NT2/D1 (cell line): ENCODE measurements around the gene MRAP.

Experiments used
- DNase-seq: peaks from one replicate; pipeline ENCODE4 v3.0.0-alpha.2; 2011; ENCODE audit warnings: low read depth, low spot score
- H3K27me3 ChIP-seq: 2 replicates; pipeline ENCODE4 v1.6.0; 2011; ENCODE audit warnings: mild to moderate bottlenecking; ENCODE audit not compliant: insufficient read length, insufficient read depth
- H3K36me3 ChIP-seq: 2 replicates; pipeline ENCODE4 v1.6.1; 2011; ENCODE audit warnings: mild to moderate bottlenecking, low read length, mixed read lengths; ENCODE audit not compliant: insufficient read depth, insufficient read length
- H3K4me1 ChIP-seq: 2 replicates; pipeline ENCODE4 v1.5.1; 2011; ENCODE audit not compliant: insufficient read depth, insufficient read length
- H3K4me3 ChIP-seq: 2 replicates; pipeline ENCODE4 v1.5.1; 2011; ENCODE audit warnings: low read depth; ENCODE audit not compliant: insufficient read length
- H3K9ac ChIP-seq: 2 replicates; pipeline ENCODE4 v1.6.0; 2011; ENCODE audit warnings: low read depth; ENCODE audit not compliant: insufficient read length
- H3K9me3 ChIP-seq: 2 replicates; pipeline ENCODE4 v1.5.1; 2011; ENCODE audit warnings: mild to moderate bottlenecking, low read length; ENCODE audit not compliant: insufficient read depth
- SUZ12 ChIP-seq: IDR thresholded peaks from 2 replicates; pipeline ENCODE4 v1.6.1; 2011; ENCODE audit not compliant: insufficient read length, insufficient read depth; ENCODE audit errors: extremely low read depth
- YY1 ChIP-seq: IDR thresholded peaks from 2 replicates; pipeline ENCODE4 v1.6.1; 2011; ENCODE audit not compliant: insufficient read length, insufficient read depth
- ZNF274 ChIP-seq: IDR thresholded peaks from 2 replicates; pipeline ENCODE4 v1.6.1; 2011; ENCODE audit warnings: mild to moderate bottlenecking, low read depth, low read length

Gene MRAP

GRCh38 chr21:32316361-32317215 lies 17.9 kb downstream of the MRAP start:
- DNase-seq, result no peak
- H3K4me1 ChIP-seq, result peaks cover 9% of the 10 kb centered on the region
- peaks cover 99% of the 10 kb centered on the region for H3K36me3 ChIP-seq
- no peaks in the 10 kb centered on the region for H3K27me3 ChIP-seq
- TF ChIP-seq SUZ12, result no peak
- TF ChIP-seq YY1, result no peak
- no peak for TF ChIP-seq ZNF274
- no peaks in the 10 kb centered on the region for H3K9me3 ChIP-seq
- no peak overlapping the region for H3K4me3 ChIP-seq
- H3K9ac ChIP-seq, result no peak overlapping the region

- no peak for DNase-seq
- Histone ChIP-seq H3K27me3 (no peaks in the 10 kb centered on the region), H3K9ac (no peak overlapping the region), H3K36me3 (peaks cover 99% of the 10 kb centered on the region), H3K4me3 (no peak overlapping the region), H3K9me3 (no peaks in the 10 kb centered on the region), H3K4me1 (peaks cover 9% of the 10 kb centered on the region)
- no peak for TF ChIP-seq YY1
- no peak for TF ChIP-seq ZNF274
- TF ChIP-seq SUZ12, result no peak
These were observed 19.1 kb downstream of the MRAP start for GRCh38 chr21:32317726-32318125.

GRCh38 chr21:32319012-32319411 lies 20.4 kb downstream of the MRAP start:
- H3K9me3 ChIP-seq, result no peaks in the 10 kb centered on the region
- H3K36me3 ChIP-seq, result peaks cover 99% of the 10 kb centered on the region
- DNase-seq, result no peak
- H3K27me3 ChIP-seq, result no peaks in the 10 kb centered on the region
- H3K4me3 ChIP-seq, result no peak overlapping the region
- TF ChIP-seq SUZ12 (no peak), YY1 (no peak), ZNF274 (no peak)
- H3K4me1 ChIP-seq, result peaks cover 9% of the 10 kb centered on the region
- H3K9ac ChIP-seq, result no peak overlapping the region

GRCh38 chr21:32320059-32320458 lies 21.4 kb downstream of the MRAP start:
- TF ChIP-seq SUZ12 (no peak), YY1 (no peak), ZNF274 (no peak)
- no peaks in the 10 kb centered on the region for H3K27me3 ChIP-seq
- no peak overlapping the region for H3K4me3 ChIP-seq
- peaks cover 99% of the 10 kb centered on the region for H3K36me3 ChIP-seq
- H3K9ac ChIP-seq, result no peak overlapping the region
- no peaks in the 10 kb centered on the region for H3K9me3 ChIP-seq
- DNase-seq, result no peak
- peaks cover 9% of the 10 kb centered on the region for H3K4me1 ChIP-seq

- TF ChIP-seq YY1, result no peak
- no peak for TF ChIP-seq SUZ12
- TF ChIP-seq ZNF274, result no peak
- Histone ChIP-seq H3K9ac (no peak overlapping the region), H3K27me3 (no peaks in the 10 kb centered on the region), H3K4me3 (no peak overlapping the region), H3K9me3 (no peaks in the 10 kb centered on the region), H3K36me3 (peaks cover 100% of the 10 kb centered on the region), H3K4me1 (peaks cover 7% of the 10 kb centered on the region)
- DNase-seq, result no peak
These were observed 22.1 kb downstream of the MRAP start for GRCh38 chr21:32320726-32321125.

GRCh38 chr21:32321480-32321879 lies 22.8 kb downstream of the MRAP start:
- H3K27me3 ChIP-seq, result no peaks in the 10 kb centered on the region
- DNase-seq, result no peak
- TF ChIP-seq SUZ12, result no peak
- no peak for TF ChIP-seq YY1
- TF ChIP-seq ZNF274, result no peak
- H3K36me3 ChIP-seq, result peaks cover 100% of the 10 kb centered on the region
- no peak overlapping the region for H3K9ac ChIP-seq
- H3K4me3 ChIP-seq, result no peak overlapping the region
- peaks cover 2% of the 10 kb centered on the region for H3K4me1 ChIP-seq
- no peaks in the 10 kb centered on the region for H3K9me3 ChIP-seq

- DNase-seq, result no peak
- TF ChIP-seq ZNF274 (no peak), SUZ12 (no peak), YY1 (no peak)
- Histone ChIP-seq H3K9me3 (no peaks in the 10 kb centered on the region), H3K4me1 (no peaks in the 10 kb centered on the region), H3K4me3 (no peak overlapping the region), H3K27me3 (no peaks in the 10 kb centered on the region), H3K36me3 (peaks cover 97% of the 10 kb centered on the region), H3K9ac (no peak overlapping the region)
These were observed 23.4 kb downstream of the MRAP start for GRCh38 chr21:32322103-32322502.
